ENCODE measurements around the gene TCL1B.

Gene TCL1B

GRCh38 chr14:95685978-95686922 is at the start of gene TCL1B:
Gene TCL1B, plus strand, starts transcription at chr14:95686426. Its CDS starts 42 bp downstream, at chr14:95686468.
- peak; percentile 76 for DNase-seq (ENCODE audit: low spot score)

DNA sequence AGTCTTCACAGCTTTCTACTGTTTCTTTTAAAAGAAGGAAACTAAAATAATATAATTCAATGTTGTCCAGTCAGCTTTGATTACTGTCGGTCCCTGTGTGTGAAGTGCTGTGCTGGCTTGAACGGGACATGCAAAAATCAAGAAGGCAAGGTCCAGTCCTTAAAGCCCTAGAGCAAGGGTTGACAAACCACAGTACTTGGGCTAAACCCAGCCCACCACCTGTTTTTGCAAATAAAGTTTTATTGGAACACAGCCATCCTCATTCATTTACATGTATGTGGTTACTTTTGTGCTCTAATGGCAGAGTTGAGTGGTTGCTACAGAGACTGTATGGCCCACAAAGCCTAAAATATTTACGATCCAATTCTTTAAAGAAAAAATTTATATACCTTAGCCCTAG is 41.2 kb upstream of the TCL1B start:
- no peak for DNase-seq (ENCODE audit: low spot score)

DNA sequence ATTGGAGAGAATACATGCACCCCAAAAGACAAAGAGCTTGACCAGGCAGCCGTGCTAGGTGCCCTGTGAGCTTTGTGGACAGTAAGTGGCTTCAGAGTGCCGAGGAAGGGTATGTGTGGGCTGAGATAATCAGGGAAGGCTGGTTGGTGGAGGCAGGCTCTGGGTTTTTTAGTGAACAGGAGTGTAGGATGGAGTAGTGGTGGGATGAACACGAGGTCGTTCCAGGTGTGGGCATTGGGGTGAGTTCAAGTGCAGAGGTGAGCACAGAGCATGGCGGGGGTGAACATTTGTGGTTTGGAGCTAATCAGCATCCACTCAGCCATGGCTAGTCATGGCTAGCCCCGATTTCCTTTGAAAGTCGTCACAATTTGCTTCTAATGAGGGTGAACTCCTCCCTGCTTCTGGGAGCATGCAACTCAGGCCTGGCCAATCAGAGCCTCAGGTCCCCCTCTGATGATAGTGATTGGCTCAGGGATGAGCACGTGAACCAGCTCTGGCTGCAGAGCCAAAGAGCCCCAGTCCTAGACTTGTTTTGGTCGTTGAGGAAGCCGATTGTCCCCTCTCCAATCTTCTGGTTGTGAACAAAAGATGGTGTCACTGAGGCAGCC is 40.7 kb upstream of the TCL1B start:
- no peak for DNase-seq (ENCODE audit: low spot score)

DNA sequence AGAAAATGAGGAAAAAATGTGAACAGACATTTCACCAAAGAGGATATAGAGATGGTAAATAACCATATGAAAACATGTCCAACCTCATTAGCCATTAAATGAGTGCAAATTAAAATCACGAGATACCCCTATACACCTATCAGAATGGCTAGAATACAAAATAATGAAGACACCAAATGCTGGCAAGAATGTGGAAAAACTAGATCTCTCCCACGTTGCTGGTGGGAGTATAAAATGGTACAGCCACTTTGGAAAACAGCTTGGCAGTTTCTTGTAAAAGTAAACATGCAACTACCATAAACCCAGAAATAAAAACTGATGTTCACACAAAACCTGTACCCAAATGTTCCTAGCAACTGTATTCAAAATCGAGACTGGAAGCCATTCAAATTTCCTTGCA is 38.3 kb upstream of the TCL1B start:
- no peak for DNase-seq (ENCODE audit: low spot score)

- DNase-seq (ENCODE audit: low spot score), result no peak
Measured at GRCh38 chr14:95649230-95649629, 37.0 kb upstream of the TCL1B start.

GRCh38 chr14:95651028-95651427 is 35.2 kb upstream of the TCL1B start:
- no peak for DNase-seq (ENCODE audit: low spot score)

DNA sequence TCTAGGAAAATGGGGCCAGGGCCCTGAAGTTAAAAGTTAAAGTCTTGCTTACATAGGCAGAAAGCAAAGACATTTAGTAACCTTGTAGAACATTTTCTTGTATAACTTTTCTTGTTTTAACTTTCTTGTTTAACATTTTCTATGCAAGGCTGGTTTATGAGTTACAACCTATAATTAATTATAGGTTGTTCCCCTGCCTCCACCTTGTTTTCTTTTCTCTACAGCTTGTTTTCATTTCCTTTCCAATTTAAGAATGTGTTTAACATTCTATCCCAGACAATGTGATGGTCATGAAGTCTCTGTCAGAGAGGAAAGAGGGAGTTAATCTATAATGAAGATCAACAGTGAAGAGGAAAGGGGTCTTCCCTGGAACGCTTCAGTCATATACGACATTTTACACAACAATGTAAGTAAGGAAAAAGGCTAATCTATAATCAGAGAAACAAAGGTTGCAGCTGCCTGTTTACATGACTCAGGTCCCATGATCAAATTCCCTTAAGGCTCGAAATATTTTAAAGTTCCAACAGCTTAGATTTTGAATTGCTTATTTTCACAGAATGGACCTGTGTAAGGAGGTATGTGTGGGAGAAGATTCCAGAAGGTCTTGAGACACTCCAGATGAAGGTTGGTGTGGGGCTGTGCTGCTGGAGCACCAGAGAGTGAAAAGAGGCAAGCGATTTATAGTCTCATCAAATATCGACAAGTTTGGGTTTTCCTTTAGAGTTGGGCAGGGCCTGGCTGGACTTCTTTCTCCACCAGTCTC is 34.2 kb upstream of the TCL1B start:
- DNase-seq (ENCODE audit: low spot score), result no peak

GRCh38 chr14:95652690-95653089 is 33.5 kb upstream of the TCL1B start:
- no peak for DNase-seq (ENCODE audit: low spot score)

- DNase-seq (ENCODE audit: low spot score), result no peak
Measured at GRCh38 chr14:95655461-95655860, 30.8 kb upstream of the TCL1B start.

DNA sequence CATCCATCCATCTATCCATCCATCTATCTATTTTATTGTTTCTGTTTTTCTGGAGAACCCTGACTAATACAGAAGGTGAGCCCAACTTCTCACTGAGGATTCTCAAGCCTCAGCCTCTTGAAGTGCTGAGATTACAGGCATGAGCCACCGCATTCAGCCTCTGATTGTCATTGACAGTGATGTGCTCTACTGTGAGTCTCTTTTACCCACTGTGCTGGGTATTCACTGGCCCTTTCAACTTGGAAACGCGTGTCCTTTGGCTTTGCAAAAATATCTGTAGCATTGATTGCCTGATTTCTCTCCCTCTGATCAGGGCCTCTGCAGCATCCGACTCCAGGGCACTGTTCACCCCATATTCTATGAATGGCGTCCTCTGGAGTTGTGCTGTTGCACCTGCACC is 29.6 kb upstream of the TCL1B start:
- no peak for DNase-seq (ENCODE audit: low spot score)

DNA sequence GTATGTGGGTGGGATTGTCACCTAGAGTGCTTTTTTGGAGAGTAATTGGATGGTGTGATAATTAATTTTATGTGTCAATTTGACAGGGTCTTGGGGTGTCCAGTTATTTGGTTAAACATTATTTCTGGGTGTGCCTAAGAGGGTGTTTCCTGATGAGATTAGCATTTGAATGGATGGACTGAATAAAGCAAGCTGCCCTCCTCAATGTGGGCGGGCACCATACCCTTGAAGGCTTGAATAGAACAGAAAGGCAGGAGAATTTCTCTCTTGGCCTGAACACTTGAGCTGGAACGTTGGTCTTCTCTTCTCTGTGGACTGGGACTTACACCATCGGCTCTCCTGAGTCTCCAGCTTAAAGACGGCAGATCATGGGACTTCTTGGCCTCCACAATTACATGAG is 28.8 kb upstream of the TCL1B start:
- no peak for DNase-seq (ENCODE audit: low spot score)

DNA sequence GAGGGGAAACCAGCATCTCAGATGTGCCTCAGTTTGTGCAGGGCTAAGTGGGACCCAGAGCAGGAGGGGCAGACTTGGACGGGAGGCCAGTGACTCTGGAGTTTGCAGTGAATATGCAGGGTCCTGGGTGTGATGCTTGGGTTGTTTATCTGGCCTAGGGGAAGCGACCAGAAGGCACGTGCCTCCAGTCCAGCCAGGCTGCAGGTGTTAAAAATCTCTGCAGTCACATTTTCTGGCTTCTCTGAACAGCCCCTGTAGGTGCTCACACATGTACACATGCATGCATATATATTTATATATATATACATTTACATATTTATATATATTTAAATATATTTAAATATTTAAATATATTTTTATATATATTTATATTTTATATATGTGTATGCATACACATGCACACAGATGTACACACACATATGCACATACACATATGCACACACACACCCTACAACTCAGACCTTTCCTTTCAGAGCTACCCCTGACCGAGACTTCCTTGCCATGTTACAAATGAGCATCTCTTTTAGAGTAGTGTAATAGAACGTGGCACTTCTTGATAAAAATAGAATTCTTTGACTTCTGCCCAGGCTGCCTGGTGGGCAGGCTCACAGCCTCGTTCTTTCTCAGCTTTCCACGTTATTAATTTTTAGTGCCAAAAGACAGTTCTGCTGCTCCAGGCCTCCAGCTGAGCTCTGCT is 26.8 kb upstream of the TCL1B start:
- DNase-seq (ENCODE audit: low spot score), result no peak

GRCh38 chr14:95659990-95660385 is 26.2 kb upstream of the TCL1B start:
- no peak for DNase-seq (ENCODE audit: low spot score)

- DNase-seq (ENCODE audit: low spot score), result no peak
Measured at GRCh38 chr14:95660651-95661515, 25.3 kb upstream of the TCL1B start.

GRCh38 chr14:95662376-95663186 is 23.6 kb upstream of the TCL1B start:
- DNase-seq (ENCODE audit: low spot score), result no peak

- no peak for DNase-seq (ENCODE audit: low spot score)
Measured at GRCh38 chr14:95663226-95663797, 22.9 kb upstream of the TCL1B start.

GRCh38 chr14:95664066-95664465 is 22.2 kb upstream of the TCL1B start:
- no peak for DNase-seq (ENCODE audit: low spot score)

- DNase-seq (ENCODE audit: low spot score), result no peak
Measured at GRCh38 chr14:95664546-95664945, 21.7 kb upstream of the TCL1B start.

DNA sequence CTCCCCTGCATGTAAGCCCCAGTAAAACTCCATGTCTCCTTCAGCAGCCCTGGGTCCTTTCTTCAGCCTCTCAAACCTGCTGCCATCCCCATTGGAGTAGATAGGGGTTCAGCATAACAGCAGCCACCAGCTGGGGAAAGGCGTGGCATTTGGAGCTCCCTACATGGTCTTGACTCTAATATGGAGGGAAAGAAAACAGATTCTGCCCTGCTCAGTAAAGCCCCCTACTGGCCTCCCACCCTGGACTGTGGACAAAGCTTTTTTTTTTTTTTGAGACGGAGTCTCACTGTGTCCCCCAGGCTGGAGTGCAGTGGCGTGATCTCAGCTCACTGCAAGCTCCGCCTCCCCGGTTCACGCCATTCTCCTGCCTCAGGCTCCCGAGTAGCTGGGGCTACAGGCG is 20.7 kb upstream of the TCL1B start:
- peak; percentile 44 for DNase-seq (ENCODE audit: low spot score)

DNA sequence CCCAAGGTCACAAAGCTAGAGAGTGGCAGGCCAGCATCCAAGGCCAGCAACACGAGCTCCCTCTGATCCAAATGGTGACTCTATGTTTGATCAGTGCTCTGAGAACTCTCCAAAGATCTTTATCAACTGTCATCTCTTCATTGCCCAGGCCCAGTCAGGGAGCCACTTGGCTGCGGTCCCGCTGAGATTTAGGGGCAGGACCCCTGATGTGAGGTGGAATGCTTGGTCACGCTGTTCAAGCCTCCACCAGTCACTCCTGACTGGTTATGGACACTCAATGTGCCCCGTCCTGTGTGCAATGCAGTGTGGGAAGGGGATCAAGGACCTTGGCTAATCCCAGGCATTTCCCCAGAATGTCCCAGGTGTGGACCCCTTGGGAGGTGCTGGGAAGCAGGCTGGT is 19.8 kb upstream of the TCL1B start:
- DNase-seq (ENCODE audit: low spot score), result no peak
